ENCODE measurements around the gene SNX5.

The SNX5 gene

GRCh38 chr20:17939622-17940223 is 28.9 kb downstream of the SNX5 start:
- no peak for DNase-seq

GRCh38 chr20:17938871-17939619 is 29.5 kb downstream of the SNX5 start:
- peak; percentile 18 for DNase-seq

- DNase-seq, result no peak
Measured at GRCh38 chr20:17936761-17937732, 31.5 kb downstream of the SNX5 start.

- DNase-seq, result no peak
Measured at GRCh38 chr20:17936286-17936760, 32.3 kb downstream of the SNX5 start.

- no peak for DNase-seq
Measured at GRCh38 chr20:17935761-17936160, 32.8 kb downstream of the SNX5 start.

GRCh38 chr20:17935186-17935585 is 33.4 kb downstream of the SNX5 start:
- no peak for DNase-seq

- no peak for DNase-seq
Measured at GRCh38 chr20:17934141-17934862, 34.3 kb downstream of the SNX5 start.

GRCh38 chr20:17933711-17934110 is 34.9 kb downstream of the SNX5 start:
- no peak for DNase-seq

- DNase-seq, result no peak
Measured at GRCh38 chr20:17933121-17933520, 35.5 kb downstream of the SNX5 start.

- no peak for DNase-seq
Measured at GRCh38 chr20:17932396-17932795, 36.2 kb downstream of the SNX5 start.

- DNase-seq, result no peak
Measured at GRCh38 chr20:17931513-17931912, 37.1 kb downstream of the SNX5 start.

- no peak for DNase-seq
Measured at GRCh38 chr20:17928633-17929311, 39.8 kb downstream of the SNX5 start.

- DNase-seq, result no peak
Measured at GRCh38 chr20:17928211-17928611, 40.4 kb downstream of the SNX5 start.

GRCh38 chr20:17925940-17926300 is 42.7 kb downstream of the SNX5 start:
- no peak for DNase-seq

- DNase-seq, result no peak
Measured at GRCh38 chr20:17925141-17925939, 43.3 kb downstream of the SNX5 start.

GRCh38 chr20:17921774-17922173 is 46.8 kb downstream of the SNX5 start:
- no peak for DNase-seq

GRCh38 chr20:17919149-17919548 is 49.4 kb downstream of the SNX5 start:
- DNase-seq, result no peak

- DNase-seq, result no peak
Measured at GRCh38 chr20:17917832-17918618, 50.6 kb downstream of the SNX5 start.

- no peak for DNase-seq
Measured at GRCh38 chr20:17916433-17916891, 52.1 kb downstream of the SNX5 start.

- no peak for DNase-seq
Measured at GRCh38 chr20:17914957-17915356, 53.6 kb downstream of the SNX5 start.

Data from NCI-H1048 (cell line).